ENCODE data around the gene TCAP.

Gene TCAP

DNA sequence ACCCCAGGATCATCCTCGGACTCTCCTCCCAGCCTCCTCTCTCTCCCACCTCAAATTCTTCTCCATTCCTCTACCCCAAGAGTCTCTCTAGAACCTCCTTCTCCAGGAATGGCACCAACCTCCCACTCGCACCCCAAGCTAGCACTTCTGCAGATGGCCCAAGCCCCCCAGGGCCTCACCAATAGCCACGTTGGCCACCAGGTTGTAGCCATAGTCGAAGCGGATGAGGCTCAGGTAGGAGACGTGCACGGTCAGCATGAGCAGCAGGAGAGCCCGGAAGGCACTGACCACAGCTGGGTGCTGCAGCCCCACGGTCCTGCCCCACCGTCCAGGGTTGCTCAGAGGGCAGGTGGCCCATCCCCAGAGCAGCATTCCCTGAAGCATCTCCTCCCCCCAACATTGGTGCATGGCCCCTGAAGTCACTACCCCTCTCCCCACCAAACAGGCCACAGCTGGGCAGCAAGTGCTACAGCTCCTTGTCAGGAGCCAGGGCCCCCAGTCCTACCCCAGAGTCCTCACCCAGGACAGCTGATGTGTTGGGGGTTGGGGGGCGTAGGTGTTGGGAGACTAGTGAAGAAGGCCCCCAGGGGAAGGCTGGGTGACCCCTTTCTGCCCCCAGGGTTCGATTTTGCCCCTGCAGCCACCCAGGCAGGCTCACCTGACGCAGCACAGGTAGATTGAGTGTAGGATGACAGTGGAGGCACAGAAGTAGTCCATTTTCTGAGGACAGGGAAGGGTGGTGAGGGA is 8.4 kb downstream of the TCAP start:
- no peak overlapping the region for H3K4me3 ChIP-seq (ENCODE audit: low read length)
- TF ChIP-seq, protein P1, sequence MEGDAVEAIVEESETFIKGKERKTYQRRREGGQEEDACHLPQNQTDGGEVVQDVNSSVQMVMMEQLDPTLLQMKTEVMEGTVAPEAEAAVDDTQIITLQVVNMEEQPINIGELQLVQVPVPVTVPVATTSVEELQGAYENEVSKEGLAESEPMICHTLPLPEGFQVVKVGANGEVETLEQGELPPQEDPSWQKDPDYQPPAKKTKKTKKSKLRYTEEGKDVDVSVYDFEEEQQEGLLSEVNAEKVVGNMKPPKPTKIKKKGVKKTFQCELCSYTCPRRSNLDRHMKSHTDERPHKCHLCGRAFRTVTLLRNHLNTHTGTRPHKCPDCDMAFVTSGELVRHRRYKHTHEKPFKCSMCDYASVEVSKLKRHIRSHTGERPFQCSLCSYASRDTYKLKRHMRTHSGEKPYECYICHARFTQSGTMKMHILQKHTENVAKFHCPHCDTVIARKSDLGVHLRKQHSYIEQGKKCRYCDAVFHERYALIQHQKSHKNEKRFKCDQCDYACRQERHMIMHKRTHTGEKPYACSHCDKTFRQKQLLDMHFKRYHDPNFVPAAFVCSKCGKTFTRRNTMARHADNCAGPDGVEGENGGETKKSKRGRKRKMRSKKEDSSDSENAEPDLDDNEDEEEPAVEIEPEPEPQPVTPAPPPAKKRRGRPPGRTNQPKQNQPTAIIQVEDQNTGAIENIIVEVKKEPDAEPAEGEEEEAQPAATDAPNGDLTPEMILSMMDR (conservative IDR thresholded peaks at IDR 0.05; ENCODE audit: low read depth, low read length), result no peak
- no peak for DNase-seq (ENCODE audit: low read depth)

DNA sequence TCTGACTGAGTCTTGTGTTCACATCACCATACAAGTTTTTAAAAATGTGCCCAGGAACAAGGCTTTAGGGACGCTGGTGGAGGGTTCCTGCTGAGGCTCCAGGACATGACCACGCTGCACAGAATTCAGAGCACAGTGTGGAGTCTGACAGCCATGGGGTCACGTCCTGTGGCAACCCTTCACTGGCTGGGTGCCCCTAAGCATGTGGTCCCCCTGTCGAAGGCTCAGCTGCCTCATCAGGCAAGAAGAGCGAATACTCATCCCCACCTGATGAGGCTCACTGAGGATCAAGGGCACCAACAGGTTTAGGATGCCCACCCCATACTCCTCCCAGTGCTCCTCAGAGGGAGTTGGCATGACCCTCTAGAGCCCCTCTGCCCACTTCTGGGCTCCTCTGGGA is 9.0 kb downstream of the TCAP start:
- DNase-seq (ENCODE audit: low read depth), result no peak
- TF ChIP-seq, protein P1 (conservative IDR thresholded peaks at IDR 0.05; ENCODE audit: low read depth, low read length), result no peak
- H3K4me3 ChIP-seq (ENCODE audit: low read length), result no peak overlapping the region

DNA sequence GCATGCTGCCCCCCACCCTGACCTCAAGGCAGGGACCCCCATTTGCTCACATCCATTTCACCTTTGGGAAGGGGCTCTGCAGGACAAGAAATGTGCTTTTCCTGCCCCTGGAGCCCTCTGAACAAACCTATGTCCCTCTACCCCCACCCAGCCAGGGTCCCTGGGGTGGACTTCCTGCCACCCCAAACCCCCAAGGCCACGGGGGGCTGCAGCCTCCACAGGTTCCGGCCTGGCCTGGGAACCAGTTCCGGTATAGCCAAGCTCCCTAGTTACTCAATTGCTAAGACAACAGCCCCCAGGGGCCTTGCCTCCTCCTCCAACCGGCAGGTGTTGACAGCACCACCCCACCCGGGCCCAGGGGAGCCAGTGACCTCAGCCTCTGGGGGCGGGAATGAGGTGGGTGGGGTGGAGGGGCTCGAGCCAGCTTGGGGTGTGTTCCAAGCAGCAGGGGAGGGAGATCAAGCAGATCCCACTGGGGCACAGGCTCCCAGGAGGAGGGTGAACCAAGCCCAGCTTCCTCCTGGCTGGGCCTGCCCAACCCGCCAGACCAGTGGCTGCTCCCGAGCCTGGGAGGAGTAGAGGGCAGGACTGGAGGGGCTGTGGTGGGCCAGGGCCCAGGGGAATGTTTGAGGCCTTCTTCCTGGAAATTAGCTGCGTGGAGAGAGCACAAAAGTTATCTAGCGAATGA is 9.7 kb downstream of the TCAP start:
- H3K4me3 ChIP-seq (ENCODE audit: low read length), result no peak overlapping the region
- no peak for DNase-seq (ENCODE audit: low read depth)
- TF ChIP-seq, protein P1 (conservative IDR thresholded peaks at IDR 0.05; ENCODE audit: low read depth, low read length), result no peak

DNA sequence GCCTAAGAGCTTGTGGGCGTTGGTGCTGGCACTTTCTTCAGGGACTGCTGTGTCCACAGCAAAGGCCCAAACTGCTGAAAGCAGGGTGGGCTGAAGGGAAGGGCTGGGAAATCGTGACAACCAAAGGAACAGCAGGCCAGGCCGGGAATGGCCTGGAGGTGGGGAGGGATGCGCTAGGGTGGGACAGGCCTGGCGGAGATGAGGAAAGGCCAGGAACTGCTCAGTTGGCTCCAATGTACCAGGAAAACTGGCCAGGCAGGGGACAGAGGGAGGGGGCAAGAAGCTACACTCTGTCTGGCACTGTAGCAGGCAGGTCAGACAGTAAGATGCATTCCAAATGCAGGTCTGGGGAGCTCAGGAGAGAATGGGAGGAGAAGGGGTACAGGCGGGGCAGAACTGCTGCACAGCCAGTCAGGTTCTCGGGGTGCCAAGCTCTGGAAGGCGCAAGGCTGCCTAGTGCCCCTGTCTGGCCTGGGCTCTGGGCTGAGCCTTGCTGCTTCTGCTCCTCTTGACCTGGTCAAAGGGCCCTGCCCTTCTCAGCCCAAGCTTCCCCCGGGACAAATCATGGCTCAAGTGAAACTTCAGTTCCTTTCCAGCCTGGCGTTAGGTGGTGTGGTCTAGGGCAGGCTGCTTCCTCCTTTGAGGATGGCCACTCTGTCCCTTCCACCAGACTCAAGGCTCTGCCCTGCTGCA is 10.4 kb downstream of the TCAP start:
- no peak overlapping the region for H3K4me3 ChIP-seq (ENCODE audit: low read length)
- DNase-seq (ENCODE audit: low read depth), result no peak

DNA sequence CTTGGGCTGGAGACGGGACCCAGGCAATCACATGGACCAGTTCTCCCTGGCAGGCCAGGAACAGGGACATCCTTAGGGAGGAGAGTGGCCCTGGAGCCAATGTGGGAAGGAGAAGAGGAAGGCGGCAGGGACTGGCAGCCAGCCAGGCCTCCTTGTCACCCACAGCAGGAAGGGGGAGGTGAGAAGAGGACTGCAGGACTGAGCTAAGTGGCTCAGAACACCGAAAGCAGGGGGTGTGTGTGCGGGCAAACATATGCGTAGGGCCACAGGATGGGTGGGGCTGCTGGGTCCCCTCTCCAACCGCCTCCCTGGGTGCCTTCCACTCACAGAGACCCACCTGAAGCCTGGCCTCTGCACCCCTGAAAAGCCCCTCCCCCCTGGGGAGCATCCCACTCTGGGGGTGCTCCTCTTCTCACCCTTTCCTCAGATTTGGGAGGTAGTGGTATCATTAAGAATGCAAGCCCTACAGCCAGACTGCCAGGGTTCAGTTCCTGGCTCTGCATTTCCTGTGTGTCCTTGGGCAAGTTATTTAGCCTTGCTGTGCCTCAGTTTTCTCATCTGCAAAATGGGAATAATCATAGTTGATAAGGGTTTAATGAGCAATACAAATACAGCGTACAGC is 11.2 kb downstream of the TCAP start:
- H3K4me3 ChIP-seq (ENCODE audit: low read length), result no peak overlapping the region
- TF ChIP-seq, protein P1 (conservative IDR thresholded peaks at IDR 0.05; ENCODE audit: low read depth, low read length), result no peak
- DNase-seq (ENCODE audit: low read depth), result no peak

More for the DNA sequence above, 10.4 kb downstream of the TCAP start:
- TF ChIP-seq, protein P1 (conservative IDR thresholded peaks at IDR 0.05; ENCODE audit: low read depth, low read length), result no peak

DNA sequence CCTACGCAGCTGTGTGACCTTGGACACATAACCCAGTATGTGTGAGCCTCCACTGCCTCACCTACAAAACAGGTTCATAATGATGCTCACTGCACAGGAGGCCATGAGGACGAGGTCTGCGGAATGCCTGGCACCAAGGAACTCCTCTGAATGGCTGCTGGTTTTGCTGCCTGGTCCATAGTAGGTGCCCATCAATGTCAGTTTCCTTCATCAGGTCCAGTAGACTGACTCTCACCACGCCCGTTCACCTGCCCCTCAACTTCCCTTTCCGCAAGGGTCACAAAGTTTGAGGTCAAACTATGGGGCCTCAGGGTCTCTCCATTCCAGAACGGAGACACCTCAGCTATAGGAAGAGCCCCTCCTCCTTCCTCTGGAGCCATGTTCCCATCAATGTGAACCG is 11.9 kb downstream of the TCAP start:
- DNase-seq (ENCODE audit: low read depth), result no peak
- no peak overlapping the region for H3K4me3 ChIP-seq (ENCODE audit: low read length)
- TF ChIP-seq, protein P1 (conservative IDR thresholded peaks at IDR 0.05; ENCODE audit: low read depth, low read length), result no peak
